ENCODE data around the gene DOCK10. TPM values are rescaled to one million over a fixed set of nuclear protein-coding genes. Genes with fewer than 3 reads are reported as not detected.

DOCK10 gene
- polyA plus RNA-seq, 1 donor (not counting 4 experiments of a cell fraction or from before 2014, with no cell fraction given): 2.5 TPM

GRCh38 chr2:224875153-224875552 lies 167.1 kb downstream of the DOCK10 start:
- dilution Hi-C loops (cut with MboI; ENCODE audit: extremely low pct_ligation_motif_present, low sequenced_read_pairs): no loop called here
- H2AFZ ChIP-seq (ENCODE audit: control insufficient read depth, low read length): no peak overlapping the region
- no peaks in the 10 kb centered on the region for H3K36me3 ChIP-seq (ENCODE audit: control insufficient read depth in 2 of 2, extremely low read depth in 1 of 2, insufficient read depth in 2 of 2, low read length in 2 of 2)
- H3K9me1 ChIP-seq (ENCODE audit: control insufficient read depth, extremely low read depth, insufficient read depth, low read length): no peaks in the 10 kb centered on the region
- no peaks in the 10 kb centered on the region for H3K79me2 ChIP-seq (ENCODE audit: control insufficient read depth, insufficient read depth, low read length)
- H3K27ac ChIP-seq (ENCODE audit: control insufficient read depth, insufficient read depth, low read length): no peak overlapping the region
- H3K4me3 ChIP-seq (ENCODE audit: control insufficient read depth in 2 of 3, extremely low read depth in 1 of 3, insufficient read depth in 2 of 3, low read depth in 1 of 3, low read length in 3 of 3): no peak overlapping the region
- DNase-seq (ENCODE audit: low read depth, low spot score) (no peak), FAIRE-seq (no peak)
- H4K20me1 ChIP-seq (ENCODE audit: control insufficient read depth, extremely low read depth, insufficient read depth, low read length): no peaks in the 10 kb centered on the region
- no peak overlapping the region for H3K4me2 ChIP-seq (ENCODE audit: control insufficient read depth, extremely low read depth, insufficient read depth, low read depth, low read length)
- peaks cover 2% of the 10 kb centered on the region for H3K9me3 ChIP-seq (ENCODE audit: control insufficient read depth, low read depth, low read length)
- no peak overlapping the region for H3K9ac ChIP-seq (ENCODE audit: control insufficient read depth, extremely low read depth, insufficient read depth, low read length)
- TF ChIP-seq EZH2 (IDR thresholded peaks at IDR 0.05; ENCODE audit: low read length) (no peak), CTCF (optimal IDR thresholded peaks at IDR 0.05 in 1 of 3, IDR thresholded peaks at IDR 0.05 in 1 of 3, conservative IDR thresholded peaks at IDR 0.05 in 1 of 3; ENCODE audit: extremely low read depth in 1 of 3, insufficient read depth in 2 of 3, low read length in 3 of 3) (no peak)
- H3K4me1 ChIP-seq (ENCODE audit: control insufficient read depth, extremely low read depth, insufficient read depth, low read length): peaks cover 3% of the 10 kb centered on the region
- H3K27me3 ChIP-seq (ENCODE audit: control insufficient read depth, extremely low read depth, insufficient read depth, low read length): no peaks in the 10 kb centered on the region

- FAIRE-seq: no peak
- Histone ChIP-seq H3K4me2 (ENCODE audit: control insufficient read depth, extremely low read depth, insufficient read depth, low read depth, low read length) (no peak overlapping the region), H3K79me2 (ENCODE audit: control insufficient read depth, insufficient read depth, low read length) (no peaks in the 10 kb centered on the region), H2AFZ (ENCODE audit: control insufficient read depth, low read length) (no peak overlapping the region), H4K20me1 (ENCODE audit: control insufficient read depth, extremely low read depth, insufficient read depth, low read length) (no peaks in the 10 kb centered on the region), H3K27ac (ENCODE audit: control insufficient read depth, insufficient read depth, low read length) (no peak overlapping the region), H3K9ac (ENCODE audit: control insufficient read depth, extremely low read depth, insufficient read depth, low read length) (no peak overlapping the region), H3K9me1 (ENCODE audit: control insufficient read depth, extremely low read depth, insufficient read depth, low read length) (no peaks in the 10 kb centered on the region), H3K4me1 (ENCODE audit: control insufficient read depth, extremely low read depth, insufficient read depth, low read length) (peaks cover 14% of the 10 kb centered on the region), H3K36me3 (ENCODE audit: control insufficient read depth in 2 of 2, extremely low read depth in 1 of 2, insufficient read depth in 2 of 2, low read length in 2 of 2) (no peaks in the 10 kb centered on the region), H3K4me3 (ENCODE audit: control insufficient read depth in 2 of 3, extremely low read depth in 1 of 3, insufficient read depth in 2 of 3, low read depth in 1 of 3, low read length in 3 of 3) (no peak overlapping the region), H3K27me3 (ENCODE audit: control insufficient read depth, extremely low read depth, insufficient read depth, low read length) (no peaks in the 10 kb centered on the region), H3K9me3 (ENCODE audit: control insufficient read depth, low read depth, low read length) (peaks cover 2% of the 10 kb centered on the region)
- DNase-seq (ENCODE audit: low read depth, low spot score): no peak
- dilution Hi-C loops (cut with MboI; ENCODE audit: extremely low pct_ligation_motif_present, low sequenced_read_pairs): no loop called here
- TF ChIP-seq EZH2 (IDR thresholded peaks at IDR 0.05; ENCODE audit: low read length): no peak
- no peak for TF ChIP-seq CTCF (optimal IDR thresholded peaks at IDR 0.05 in 1 of 3, IDR thresholded peaks at IDR 0.05 in 1 of 3, conservative IDR thresholded peaks at IDR 0.05 in 1 of 3; ENCODE audit: extremely low read depth in 1 of 3, insufficient read depth in 2 of 3, low read length in 3 of 3)
These were observed 170.5 kb downstream of the DOCK10 start for GRCh38 chr2:224871813-224872212.
